HCT116 (cell line): ENCODE results near the gene PI4KA. TPM values are rescaled to one million over a fixed set of nuclear protein-coding genes. Genes with fewer than 3 reads are reported as not detected.
"Not testable (repeated sequence)": the region's sequence is repeated elsewhere in the genome, so short reads cannot be mapped to it uniquely, and the experiment has no call there.

Experiments
- ATAC-seq: fragments of 200-7000 bp; cut with Tn5 transposase; 2 replicates; pipeline ENCODE4 v1.9.1; 2020; ENCODE audit warnings: mild to moderate bottlenecking, moderate library complexity
- BruUV-seq: library from RNA; stranded (reverse); fragments of 400-500 nt; replicated peaks from 2 replicates; lab custom pipeline; 2021; lab: Mats Ljungman, UMichigan
- CTCF ChIA-PET: fragments of 300-600 bp; sonication (Branson Sonifier 250); formaldehyde crosslinking; loops from one replicate; lab custom pipeline; 2021; ENCODE audit warnings: antibody characterized with exemption; lab: Charles Lee
- POLR2A ChIA-PET: fragments of 300-600, 350-600 bp; sonication (Branson Sonifier 250); formaldehyde crosslinking; loops from one replicate; lab custom pipeline; 2021; ENCODE audit warnings: antibody characterized with exemption; lab: Charles Lee
- RAD21 ChIA-PET, 2 experiments: fragments of 300-600 bp; sonication (Branson Sonifier 250); formaldehyde crosslinking; loops; one replicate each; lab custom pipeline; 2023; ENCODE audit warnings: low total read pairs in 2 of 2; ENCODE audit not compliant: uncharacterized antibody in 2 of 2, unreplicated experiment in 2 of 2, low non-redundant PET in 1 of 2; lab: Charles Lee
- DNase-seq: peaks from one replicate; pipeline ENCODE4 v3.0.0-alpha.2; 2010; ENCODE audit warnings: low read depth, low spot score
- H2AFZ ChIP-seq: fragments of 200-600 bp; shearing (Covaris generic), sonication (generic); 2 replicates; pipeline ENCODE4 v1.6.1; 2017; ENCODE audit warnings: low read depth, mixed run types, mixed read lengths, antibody characterized with exemption, low read length; ENCODE audit not compliant: poor library complexity, severe bottlenecking
- H3K27ac ChIP-seq: 2 replicates; pipeline ENCODE4 v1.5.1; 2012; ENCODE audit warnings: low read depth, low read length
- H3K27me3 ChIP-seq: fragments of 200-600 bp; sonication (generic); 2 replicates; pipeline ENCODE4 v1.6.1; 2016; ENCODE audit warnings: mixed run types, low read length, mixed read lengths; ENCODE audit not compliant: insufficient read depth
- H3K36me3 ChIP-seq, 2 experiments: fragments of 200-500 bp in 1 of 2; fragments of 200-600 bp in 1 of 2; sonication (Bioruptor generic) in 1 of 2; sonication (generic) in 1 of 2; 2 replicates each; pipeline versions ENCODE4 v1.5.1 to v1.6.1; 2014 to 2016; ENCODE audit warnings: low read length in 2 of 2, inconsistent platforms in 1 of 2, mixed read lengths in 1 of 2, mixed run types in 1 of 2; ENCODE audit not compliant: insufficient read depth in 2 of 2, control insufficient read depth in 1 of 2
- H3K4me1 ChIP-seq, 2 experiments: fragments of 200-600 bp in 1 of 2; sonication (generic) in 1 of 2; 2 replicates each; pipeline versions ENCODE4 v1.5.1 to v1.6.1; 2012 to 2017; ENCODE audit warnings: low read length in 2 of 2, inconsistent platforms in 1 of 2, mild to moderate bottlenecking in 1 of 2, mixed read lengths in 1 of 2, mixed run types in 1 of 2, moderate library complexity in 1 of 2; ENCODE audit not compliant: insufficient read depth in 2 of 2, control insufficient read depth in 1 of 2
- H3K4me2 ChIP-seq: fragments of 200-600 bp; sonication (generic); 2 replicates; pipeline ENCODE4 v1.6.1; 2017; ENCODE audit warnings: mixed run types, low read length, mixed read lengths
- H3K4me3 ChIP-seq, 2 experiments: fragments of 200-600 bp in 1 of 2; sonication (generic) in 1 of 2; replicated peaks in 1 of 2; 2 replicates each; pipeline ENCODE4 v1.5.1; 2011 to 2016; ENCODE audit warnings: low read length in 2 of 2, control low read depth in 1 of 2, low read depth in 1 of 2, mild to moderate bottlenecking in 1 of 2, mixed read lengths in 1 of 2, mixed run types in 1 of 2
- H3K79me2 ChIP-seq: fragments of 200-600 bp; sonication (generic); 2 replicates; pipeline ENCODE4 v1.6.1; 2017; ENCODE audit warnings: mild to moderate bottlenecking, mixed run types, low read length, moderate library complexity, mixed read lengths; ENCODE audit not compliant: insufficient read depth
- H3K9ac ChIP-seq: fragments of 200-600 bp; sonication (generic); 2 replicates; pipeline ENCODE4 v1.6.1; 2016; ENCODE audit warnings: low read length, mixed read lengths
- H3K9me2 ChIP-seq: fragments of 200-600 bp; sonication (generic), shearing (Covaris generic); 2 replicates; pipeline ENCODE4 v1.6.1; 2017; ENCODE audit warnings: mixed run types, mild to moderate bottlenecking, moderate library complexity; ENCODE audit not compliant: insufficient read depth
- H3K9me3 ChIP-seq, 2 experiments: fragments of 200-500 bp in 1 of 2; fragments of 200-600 bp in 1 of 2; sonication (Bioruptor generic) in 1 of 2; sonication (generic) in 1 of 2; 2 replicates each; pipeline ENCODE4 v1.6.1; 2014 to 2017; ENCODE audit warnings: low read length in 2 of 2, mixed read lengths in 2 of 2, inconsistent platforms in 1 of 2, low read depth in 1 of 2, mild to moderate bottlenecking in 1 of 2, mixed run types in 1 of 2, moderate library complexity in 1 of 2; ENCODE audit not compliant: control insufficient read depth in 1 of 2, insufficient read depth in 1 of 2
- H4K20me1 ChIP-seq: fragments of 200-600 bp; sonication (generic), shearing (Covaris generic); 2 replicates; pipeline ENCODE4 v1.6.1; 2017; ENCODE audit warnings: mixed run types, mild to moderate bottlenecking, moderate library complexity; ENCODE audit not compliant: insufficient read depth
- intact Hi-C: fragments of 100-400 bp; cut with micrococcal nuclease; formaldehyde crosslinking; loops from 2 replicates; pipeline ENCODE4 v1.10.0; 2022
- total RNA-seq: library from RNA; stranded (reverse); gene quantifications from one replicate; pipeline ENCODE4 v1.2.1, GENCODE V29; 2021; ENCODE audit not compliant: unreplicated experiment

PI4KA gene
- total RNA-seq, 1 experiment from 2014 or later: 59.6 TPM

- intact Hi-C loops, H3K79me2 ChIP-seq, POLR2A ChIA-PET, H3K9ac ChIP-seq, RAD21 ChIA-PET, H4K20me1 ChIP-seq, H3K36me3 ChIP-seq, H3K27me3 ChIP-seq, H3K4me3 ChIP-seq, H3K4me2 ChIP-seq, H3K9me3 ChIP-seq, H3K9me2 ChIP-seq, BruUV-seq, H3K4me1 ChIP-seq, DNase-seq, H3K27ac ChIP-seq, H2AFZ ChIP-seq, ATAC-seq, CTCF ChIA-PET: not testable (repeated sequence)
Measured at GRCh38 chr22:20687356-20688172, 171.0 kb downstream of the PI4KA start.

DNA sequence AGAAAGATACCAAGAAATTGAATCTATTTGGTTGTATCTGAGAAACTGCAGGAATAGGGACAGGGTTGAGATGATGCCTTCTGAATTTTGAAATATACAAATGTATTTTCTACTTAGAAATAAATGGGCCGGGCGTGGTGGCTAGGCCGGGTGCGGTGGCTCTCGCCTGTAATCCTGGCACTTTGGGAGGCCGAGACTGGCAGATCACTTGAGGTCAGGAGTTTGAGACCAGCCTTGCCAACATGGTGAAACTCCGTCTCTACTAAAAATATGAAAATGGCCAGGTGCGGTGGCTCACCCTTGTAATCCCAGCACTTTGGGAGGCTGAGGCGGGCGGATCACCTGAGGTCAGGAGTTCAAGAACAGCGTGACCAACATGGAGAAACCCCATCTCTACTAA is 172.8 kb downstream of the PI4KA start:
- H3K4me1 ChIP-seq, H3K4me2 ChIP-seq, H3K79me2 ChIP-seq, H2AFZ ChIP-seq, H3K9ac ChIP-seq, H3K9me3 ChIP-seq, ATAC-seq, H3K27ac ChIP-seq, intact Hi-C loops, BruUV-seq, CTCF ChIA-PET, DNase-seq, H3K27me3 ChIP-seq, H3K36me3 ChIP-seq, H3K9me2 ChIP-seq, POLR2A ChIA-PET, H3K4me3 ChIP-seq, RAD21 ChIA-PET, H4K20me1 ChIP-seq: not testable (repeated sequence)

- CTCF ChIA-PET, H3K9me3 ChIP-seq, H3K4me3 ChIP-seq, RAD21 ChIA-PET, H3K4me1 ChIP-seq, H3K9ac ChIP-seq, H4K20me1 ChIP-seq, H3K27me3 ChIP-seq, POLR2A ChIA-PET, ATAC-seq, DNase-seq, H3K79me2 ChIP-seq, H2AFZ ChIP-seq, H3K27ac ChIP-seq, H3K9me2 ChIP-seq, intact Hi-C loops, H3K4me2 ChIP-seq, BruUV-seq, H3K36me3 ChIP-seq: not testable (repeated sequence)
Measured at GRCh38 chr22:20678792-20679435, 179.7 kb downstream of the PI4KA start.
